GM21381 (cell line): Measurements from ENCODE around the gene UBAP1.
A peak's percentile ranks its signal among the peaks of the same experiment; 100 is the strongest.
"Not testable (repeated sequence)": the region's sequence is repeated elsewhere in the genome, so short reads cannot be mapped to it uniquely, and the experiment has no call there.

ENCODE experiments used
- ATAC-seq: cut with Tn5 transposase; IDR thresholded peaks from one replicate; pipeline ENCODE4 v1.9.1; 2021; ENCODE audit warnings: mild to moderate bottlenecking, moderate library complexity; ENCODE audit not compliant: unreplicated experiment

Gene UBAP1

DNA sequence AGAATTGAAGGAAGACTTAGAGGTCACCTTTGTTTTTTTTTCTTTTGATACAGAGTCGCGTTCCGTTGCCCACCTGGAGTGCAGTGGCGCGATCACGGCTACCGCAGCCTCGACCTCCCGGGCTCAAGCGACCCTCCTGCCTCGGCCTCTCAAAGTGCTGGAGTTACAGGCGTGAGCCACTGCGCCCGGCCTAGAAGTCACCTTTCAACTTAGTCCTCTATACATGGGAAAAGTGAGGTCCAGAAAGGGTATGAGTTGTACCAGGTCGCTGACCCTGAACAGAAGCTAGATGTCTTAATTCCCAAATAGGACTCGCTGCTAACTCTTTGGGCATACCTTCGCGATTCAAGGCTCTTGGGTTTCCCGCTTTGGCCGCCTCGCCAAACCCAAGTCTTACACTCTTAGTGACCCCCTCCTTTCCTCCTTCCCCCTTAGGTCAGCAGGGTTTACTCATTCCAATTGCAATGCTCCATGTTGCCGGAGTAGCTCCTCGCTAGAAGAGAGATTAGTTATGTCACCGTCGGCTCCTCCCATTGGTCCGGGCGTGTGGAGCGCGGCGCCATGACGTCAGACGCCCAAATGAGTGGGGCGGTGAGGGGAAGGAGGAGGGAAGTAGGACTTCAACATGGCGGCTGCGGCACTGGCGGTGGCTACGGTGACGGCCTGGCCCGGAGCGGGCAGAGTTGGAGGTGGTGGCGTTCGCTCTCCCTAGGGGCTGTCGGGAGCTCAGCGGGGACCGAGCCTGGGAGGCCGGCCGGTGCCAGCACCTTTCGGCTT, at the start of gene UBAP1:
Gene UBAP1 (plus strand): TSS at position 608 of the 777 bp plus-strand sequence. CDS start 41,872 bp downstream, outside the sequence.
- ATAC-seq, result peak; percentile 98

DNA sequence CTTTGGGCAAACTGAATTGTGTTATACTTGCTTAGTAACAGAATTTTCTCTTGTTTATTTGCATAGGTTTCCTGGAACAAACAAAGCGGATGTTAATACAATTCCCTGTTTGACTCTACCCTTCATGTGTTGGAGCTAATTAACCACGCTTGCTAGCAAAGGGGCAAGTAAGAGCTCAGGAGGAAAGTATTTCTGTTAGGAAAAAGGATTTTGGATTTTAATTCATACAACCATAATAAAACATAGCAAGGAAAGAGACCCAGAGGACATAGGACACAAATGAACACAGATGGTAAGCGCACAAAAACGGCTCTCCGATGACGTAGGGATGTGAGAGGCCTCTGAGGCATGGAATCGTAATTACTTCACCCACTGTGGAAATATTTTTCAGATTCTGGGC, 47.3 kb upstream of the UBAP1 start:
- no peak for ATAC-seq

DNA sequence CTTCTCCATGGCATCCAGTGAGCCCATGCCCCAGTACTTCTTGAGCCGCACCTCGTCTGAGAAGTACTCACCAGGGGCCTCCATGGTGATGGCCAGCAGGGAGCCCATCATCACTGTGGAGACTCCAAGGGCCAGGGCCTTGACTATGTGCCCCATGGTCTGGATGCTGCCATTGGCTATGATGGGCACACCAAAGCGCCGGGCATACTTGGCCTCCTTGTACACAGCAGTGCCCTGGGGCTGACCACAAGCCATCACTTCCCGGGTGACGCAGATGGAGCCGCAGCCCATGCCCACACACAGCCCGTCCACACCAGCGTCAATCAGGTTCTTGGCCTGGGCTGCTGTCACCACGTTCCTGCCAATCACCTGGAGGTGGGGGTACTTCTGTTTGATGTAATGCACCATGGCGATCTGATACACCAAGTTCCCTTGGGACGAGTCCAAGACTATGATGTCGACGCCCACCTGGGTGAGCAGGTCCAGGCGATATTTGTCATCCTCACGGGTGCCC, 45.4 kb upstream of the UBAP1 start:
- ATAC-seq, result no peak

DNA sequence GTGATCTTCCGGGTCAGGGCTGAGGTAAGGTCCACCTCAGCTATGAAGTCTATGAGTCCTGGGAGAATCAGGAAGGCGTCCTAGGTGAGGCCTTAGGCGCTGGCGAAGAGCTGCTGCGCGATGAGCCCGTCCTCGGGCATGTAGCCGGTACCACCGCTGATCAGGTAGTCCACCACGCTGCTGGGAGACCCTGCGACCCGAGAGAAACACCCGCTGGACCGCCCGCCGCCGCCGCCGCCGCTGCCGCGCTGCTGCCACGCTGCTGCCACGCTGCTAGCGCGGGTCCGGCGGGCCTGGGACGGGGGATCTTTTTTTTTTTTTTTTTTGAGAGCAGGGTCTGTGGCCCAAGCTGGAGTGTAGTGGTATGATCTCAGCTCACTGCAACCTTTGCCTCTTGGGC, 44.3 kb upstream of the UBAP1 start:
- no peak for ATAC-seq

DNA sequence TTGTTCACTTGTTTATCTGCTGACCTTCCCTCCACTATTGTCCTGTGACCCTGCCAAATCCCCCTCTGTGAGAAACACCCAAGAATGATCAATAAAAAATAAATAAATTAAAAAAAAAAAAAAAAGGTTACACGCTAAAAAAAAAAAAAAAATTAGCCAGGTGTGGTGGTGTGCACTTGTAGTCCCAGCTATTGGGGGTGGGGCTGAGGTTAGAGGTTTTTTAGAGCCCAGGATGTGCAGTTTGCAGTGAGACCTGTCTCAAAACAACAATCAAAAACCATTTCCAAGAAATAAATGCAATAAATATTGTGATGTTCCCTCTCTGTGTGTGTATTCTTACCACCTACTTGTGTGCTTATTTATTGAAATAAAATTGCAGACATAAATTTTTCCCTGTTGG, 40.2 kb upstream of the UBAP1 start:
- not testable (repeated sequence) for ATAC-seq

DNA sequence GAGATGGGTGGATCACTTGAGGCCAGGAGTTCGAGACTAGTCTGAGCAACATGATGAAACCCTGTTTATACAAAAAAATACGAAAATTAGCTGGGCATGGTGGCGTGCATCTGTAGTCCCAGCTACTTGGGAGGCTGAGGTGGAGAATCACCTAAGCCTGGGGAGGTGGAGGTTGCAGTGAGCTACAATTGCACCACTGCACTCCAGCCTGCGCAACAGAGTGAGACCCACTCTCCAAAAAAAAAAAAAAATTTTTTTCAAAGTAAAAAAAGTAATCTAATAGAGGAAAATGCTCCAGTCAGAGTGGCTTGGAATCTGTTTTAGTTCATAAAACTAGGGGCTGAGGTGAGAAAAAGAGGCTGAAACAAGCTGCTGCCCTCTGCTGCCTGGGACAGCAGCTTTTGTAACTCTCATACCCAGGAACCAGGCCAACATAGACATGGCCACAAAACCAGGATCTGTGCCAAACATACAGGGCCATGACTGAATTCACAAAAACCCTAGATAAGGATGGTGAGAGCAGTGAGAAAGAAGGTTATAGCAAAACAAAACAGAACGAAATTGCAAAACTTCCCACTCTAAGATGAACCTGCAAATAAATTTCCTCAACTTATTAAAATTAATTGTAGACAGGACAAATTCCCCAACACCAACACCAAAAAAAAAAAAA, 39.2 kb upstream of the UBAP1 start:
- no peak for ATAC-seq

DNA sequence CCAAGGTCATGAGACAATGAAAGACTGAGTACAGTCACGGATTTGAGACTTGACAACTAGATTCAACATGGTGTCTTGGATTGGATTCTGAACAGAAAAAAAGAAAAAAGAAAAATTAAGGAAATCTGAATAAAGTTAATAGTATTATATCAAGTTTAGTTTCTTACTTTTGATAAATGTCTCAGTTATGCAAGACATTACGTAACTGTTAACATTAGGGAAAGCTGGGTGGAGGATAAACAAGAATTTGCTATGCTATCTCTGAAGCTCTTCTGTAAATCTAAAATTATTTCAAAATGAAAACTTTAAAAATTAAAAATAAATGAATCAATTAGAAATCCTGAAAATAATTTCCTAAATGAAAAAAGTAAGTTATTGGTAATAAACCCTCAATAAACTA, 38.0 kb upstream of the UBAP1 start:
- ATAC-seq, result no peak

DNA sequence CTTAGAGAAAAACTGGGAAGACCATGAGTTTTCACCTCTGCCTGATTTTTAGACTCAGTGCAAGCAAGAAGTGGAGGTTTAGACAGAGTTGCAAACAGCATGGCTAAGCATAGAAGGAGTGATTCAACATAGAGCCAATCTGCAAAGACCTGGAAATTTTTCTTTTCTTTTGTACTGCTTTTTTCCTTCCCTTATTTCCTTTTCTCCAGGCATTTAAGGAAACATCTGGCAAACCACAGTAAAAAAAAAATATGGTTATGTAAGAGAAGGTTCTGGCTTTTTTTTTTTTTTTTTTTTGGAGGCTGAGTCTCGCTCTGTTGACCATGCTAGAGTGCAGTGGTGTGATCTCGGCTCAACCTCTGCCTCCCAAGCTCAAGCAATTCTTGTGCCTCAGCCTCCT, 35.7 kb upstream of the UBAP1 start:
- no peak for ATAC-seq

DNA sequence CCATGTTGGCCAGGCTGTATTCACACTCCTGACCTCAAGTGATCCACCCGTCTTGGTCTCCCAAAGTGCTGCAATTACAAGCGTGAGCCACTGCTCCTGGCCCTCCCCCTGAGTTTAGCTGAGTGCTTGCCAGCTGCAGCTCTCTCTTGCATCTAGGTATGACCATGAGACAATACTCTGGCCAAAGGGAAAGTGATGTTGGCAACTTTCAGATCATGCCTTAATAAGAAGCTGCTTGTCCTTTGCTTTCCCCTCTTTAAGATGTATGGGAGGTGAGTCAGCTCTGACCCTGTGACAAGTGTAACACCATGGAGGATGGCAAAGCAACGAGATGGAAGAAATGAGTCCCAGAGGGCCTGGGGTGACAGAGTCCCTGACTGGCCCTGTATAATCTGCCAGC, 33.7 kb upstream of the UBAP1 start:
- ATAC-seq, result no peak

DNA sequence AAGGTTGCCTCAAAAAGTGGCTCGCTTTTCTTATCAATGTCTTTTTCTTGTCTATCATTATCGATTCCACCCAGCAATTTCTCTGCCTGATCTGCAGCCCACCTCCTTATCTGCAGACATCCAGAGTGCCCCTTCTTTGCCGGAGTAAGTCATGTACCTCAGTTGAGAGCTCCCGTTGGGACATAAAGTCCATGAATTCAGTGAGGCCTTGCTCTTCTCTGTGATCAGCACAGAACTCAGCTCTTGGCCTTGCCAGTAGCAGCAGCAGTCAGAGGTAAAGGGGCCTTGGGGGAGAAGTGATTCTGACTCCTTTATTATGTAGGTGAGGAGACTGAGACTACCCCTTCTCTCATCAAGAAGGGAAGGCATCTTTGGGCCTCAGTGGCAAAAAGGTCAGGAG, 27.4 kb upstream of the UBAP1 start:
- ATAC-seq, result no peak

DNA sequence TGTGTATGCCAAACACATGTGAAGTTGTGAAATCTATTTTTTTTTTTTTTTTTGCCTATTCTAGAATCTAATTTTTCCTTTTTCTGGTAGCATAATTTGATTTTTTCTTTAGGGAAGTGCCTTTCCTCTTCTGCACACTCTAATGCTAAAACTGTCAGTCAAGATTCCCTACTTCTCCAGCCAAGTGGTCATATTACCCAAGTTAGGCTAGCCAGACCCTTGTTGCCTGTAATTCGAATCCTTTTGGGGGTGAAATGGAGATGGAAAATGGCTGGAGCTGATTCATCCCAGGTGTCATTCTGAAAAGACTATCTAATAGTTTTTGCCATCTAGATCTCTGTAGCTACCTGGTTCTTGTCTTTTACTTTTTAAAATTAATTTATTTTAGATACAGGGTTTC, 24.8 kb upstream of the UBAP1 start:
- ATAC-seq, result no peak

DNA sequence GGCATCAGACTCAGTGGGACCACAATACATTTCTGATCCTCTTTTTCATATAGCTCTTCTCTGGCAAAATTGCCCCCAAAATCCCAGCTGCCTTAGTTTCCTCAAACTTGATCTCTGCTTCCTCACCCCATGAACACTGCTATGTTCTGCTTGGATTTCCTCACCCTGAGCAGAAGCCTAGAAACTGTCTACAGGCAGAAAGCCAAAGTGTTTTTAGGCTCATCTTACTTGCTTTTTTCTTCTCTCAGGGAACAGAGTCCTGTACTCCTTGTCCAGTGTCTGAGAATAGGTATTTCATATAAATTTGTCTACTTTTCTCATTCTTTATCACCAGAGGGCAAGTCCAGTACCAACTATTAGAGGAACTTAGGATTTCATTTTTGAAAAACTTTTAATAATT, 21.5 kb upstream of the UBAP1 start:
- no peak for ATAC-seq

DNA sequence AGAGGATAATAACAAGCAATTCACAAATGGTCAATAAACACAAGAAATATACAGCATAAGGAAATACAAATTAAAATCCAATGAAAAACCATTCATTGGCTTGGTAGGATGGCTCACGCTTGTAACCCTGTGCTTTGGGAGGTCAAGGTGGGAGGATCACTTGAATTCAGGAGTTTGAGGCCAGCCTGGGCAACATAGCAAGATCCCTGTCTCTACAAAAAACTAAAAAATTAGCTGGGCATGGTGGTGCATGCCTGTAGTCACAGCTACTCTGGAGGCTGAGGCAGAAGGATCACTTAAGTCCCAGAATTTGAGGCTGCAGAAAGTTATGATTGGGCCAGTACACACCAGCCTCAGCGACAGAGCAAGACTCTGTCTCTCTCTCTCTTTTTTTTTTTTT, 20.9 kb upstream of the UBAP1 start:
- ATAC-seq, result no peak

DNA sequence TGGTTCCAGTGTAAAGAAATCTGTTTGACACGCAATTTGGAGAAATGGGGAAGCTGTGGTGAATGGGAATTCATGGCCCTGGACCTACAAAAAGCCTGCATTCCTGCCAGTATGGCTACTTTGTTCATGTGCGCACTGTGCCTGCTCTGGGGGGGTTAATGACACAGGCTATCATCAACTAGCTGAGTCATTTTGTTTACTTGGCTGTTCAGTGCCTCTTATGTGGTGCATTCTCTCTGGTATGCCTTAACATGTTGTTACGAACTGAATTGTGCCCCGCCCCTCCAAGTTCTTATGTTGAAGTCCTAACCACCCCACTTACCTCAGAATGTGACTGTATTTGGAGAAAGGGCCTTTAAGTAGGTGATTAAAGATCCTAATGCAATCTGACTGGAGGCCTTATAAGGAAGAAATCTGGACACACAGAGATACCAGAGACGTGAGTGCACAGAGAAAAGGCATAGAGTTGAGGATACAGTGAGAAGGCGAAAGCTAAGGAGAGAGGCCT, 20.4 kb upstream of the UBAP1 start:
- ATAC-seq, result no peak

DNA sequence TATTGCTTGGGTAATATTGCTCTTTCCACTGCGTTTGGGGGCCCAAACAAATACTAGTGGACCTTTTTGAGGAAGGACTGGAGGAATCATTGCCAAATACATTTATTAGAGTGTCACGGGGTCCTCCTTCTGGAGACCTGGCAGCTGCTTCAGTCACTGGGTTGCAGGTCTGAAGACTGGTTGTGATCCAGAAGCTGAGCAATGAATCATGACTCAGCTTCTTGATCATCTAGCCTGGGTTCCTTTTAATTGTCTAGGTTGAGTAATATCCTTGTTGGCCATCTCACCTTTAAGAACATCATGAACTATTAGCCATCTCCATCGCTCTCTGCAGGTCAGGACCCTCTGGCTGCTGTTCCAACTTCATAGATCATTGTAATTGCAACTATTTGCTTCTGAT, 15.4 kb upstream of the UBAP1 start:
- no peak for ATAC-seq

DNA sequence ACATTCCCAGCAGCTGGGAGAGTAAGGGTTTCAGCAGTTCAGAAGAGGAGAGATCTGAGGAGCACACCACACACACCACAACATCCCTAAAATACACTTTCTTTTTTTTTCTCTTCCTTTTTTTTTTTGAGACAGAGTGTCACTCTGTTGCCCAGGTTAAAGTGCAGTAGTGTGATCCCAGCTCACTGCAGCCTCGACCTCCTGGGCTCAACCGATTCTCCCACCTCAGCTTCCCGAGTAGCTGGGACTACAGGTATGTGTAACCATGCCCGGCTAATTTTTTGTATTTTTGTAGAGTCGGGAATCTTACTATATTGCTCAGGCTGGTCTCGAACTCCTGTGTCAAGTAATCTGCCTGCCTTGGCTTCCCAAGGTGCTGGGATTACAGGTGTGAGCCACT, 9.7 kb upstream of the UBAP1 start:
- ATAC-seq, result no peak

DNA sequence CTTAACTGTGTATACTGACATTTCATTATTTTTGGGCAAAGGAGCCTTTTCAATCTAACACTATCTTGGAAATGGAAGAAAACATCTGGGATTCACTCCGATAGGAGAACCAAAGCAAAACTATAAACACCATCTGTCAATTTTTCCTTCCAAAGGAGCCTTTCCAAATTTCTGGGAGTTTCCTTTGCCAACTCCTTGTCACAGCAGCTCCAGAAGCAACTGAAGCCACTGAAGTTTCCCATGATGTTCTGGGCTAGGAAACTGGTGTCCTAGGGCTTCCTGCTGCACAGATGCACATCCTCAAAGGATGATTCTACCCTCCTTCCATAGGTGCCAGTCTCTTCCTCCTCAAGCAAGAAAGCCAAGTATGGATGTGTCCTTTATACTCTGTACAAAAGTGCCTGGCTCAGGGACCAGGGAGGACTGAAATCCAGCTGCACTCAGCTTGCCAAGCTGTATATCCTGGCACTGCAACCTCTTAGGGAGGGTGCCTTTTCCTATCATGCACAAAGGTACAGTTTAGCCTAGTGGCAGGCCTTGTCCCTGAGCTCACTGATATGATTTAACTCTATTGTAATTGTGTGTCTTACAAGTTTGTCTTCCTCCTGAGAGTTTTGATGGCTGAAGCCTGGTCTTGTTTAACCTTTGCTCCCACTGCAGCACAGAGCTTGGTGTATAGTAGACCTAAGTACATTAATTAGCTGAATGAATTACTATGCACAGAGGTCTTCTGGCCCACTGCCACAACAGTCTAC, 8.4 kb upstream of the UBAP1 start:
- ATAC-seq, result no peak

DNA sequence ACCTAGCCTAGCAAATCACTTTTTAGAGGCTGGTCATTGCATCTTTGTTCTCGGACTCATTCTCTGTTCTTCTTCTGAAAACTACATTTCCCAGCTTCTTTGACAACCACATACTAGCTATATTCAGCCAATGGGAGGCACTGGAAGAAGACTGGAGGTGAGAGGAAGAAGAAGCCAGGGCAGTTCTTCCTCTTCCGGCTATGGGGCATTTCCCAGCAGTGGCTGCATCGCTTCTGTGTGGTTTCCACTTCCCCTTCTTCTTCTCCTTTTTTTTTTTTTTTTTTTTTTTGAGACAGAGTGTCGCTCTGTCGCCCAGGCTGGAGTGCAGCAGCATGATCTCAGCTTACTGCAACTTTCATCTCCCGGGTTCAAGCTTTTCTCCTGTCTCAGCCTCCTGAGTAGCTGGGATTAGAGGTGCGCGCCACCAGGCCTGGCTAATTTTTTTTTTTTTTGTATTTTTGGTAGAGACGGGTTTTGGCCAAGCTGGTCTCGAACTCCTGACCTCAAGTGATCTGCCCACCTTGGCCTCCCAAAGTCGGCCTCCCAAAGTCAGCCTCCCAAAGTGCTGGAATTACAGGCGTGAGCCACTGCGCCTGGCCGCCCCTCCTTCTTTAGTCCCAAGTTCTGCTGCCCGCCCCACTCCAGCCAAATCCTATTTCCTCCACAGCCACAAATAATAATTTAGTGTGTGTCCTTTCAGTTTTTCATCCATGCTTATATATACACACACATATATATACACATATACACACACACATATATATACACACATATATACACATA, 6.9 kb upstream of the UBAP1 start:
- no peak for ATAC-seq

DNA sequence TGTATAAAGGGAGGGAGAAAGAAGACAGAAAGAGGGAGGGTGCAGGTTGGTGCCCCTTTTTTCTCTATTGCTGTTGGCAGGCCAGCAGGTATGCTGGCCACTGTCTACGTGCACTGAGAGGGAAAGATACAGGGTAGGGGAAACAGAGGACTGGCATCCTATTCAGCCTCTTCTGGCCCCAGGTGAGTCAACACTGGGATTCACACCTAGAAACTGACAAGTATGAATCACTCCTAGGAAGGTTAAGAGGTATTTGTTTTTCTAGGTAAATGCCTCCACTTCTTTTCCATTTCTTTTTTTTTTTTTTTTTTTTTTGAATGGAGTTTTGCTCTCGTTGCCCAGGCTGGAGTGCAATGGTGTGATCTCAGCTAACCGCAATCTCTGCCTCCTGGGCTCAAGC, 2.8 kb upstream of the UBAP1 start:
- no peak for ATAC-seq

DNA sequence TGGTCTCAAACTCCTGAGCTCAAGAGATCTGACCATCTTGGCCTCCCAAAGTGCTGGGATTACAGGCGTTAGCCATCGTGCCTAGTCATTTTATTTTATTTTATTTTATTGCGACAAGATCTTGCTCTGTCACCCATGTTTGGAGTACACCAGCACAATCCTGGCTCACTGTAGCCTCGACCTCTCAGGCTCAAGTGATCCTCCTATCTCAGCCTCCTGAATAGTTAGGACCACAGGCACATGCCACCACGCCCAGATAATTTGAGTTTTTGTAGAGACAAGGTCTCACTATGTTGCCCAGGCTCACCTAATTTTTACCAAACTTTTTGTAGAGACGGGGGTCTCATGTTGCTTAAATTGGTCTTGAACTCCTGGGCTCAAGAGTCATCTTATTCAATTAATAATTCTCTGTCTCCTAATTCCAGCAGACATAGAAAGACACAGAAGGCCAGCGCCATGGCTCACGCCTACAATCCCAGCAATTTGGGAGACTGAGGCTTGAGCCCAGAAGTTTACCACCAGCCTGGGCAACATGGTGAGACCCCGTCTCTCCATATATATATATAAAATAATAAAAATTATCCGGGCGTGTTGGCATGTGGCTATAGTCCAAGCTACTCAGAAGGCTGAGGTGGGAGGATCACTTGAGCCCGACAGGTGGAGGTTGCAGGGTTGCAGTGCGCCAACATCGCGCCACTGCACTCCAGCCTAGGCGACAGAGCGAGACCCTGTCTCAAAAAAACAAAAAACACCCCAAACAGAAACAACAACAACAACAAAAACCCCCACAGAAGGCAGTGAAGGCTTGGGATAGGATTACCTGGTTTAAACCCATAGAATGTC, 1.0 kb upstream of the UBAP1 start:
- no peak for ATAC-seq
